GM12878 (cell line): ENCODE results near the gene DHRS4. TPM values are rescaled to one million over a fixed set of nuclear protein-coding genes. Genes with fewer than 3 reads are reported as not detected.

Source experiments
- ASH2L ChIP-seq: fragments of 300-600, 200-600 bp; sonication (generic); IDR thresholded peaks from 2 replicates; pipeline ENCODE4 v1.6.1; 2017; ENCODE audit warnings: low read depth, mild to moderate bottlenecking, borderline replicate concordance
- ATF3 ChIP-seq: IDR thresholded peaks from 2 replicates; pipeline ENCODE4 v1.6.1; 2011; ENCODE audit warnings: low read depth, mild to moderate bottlenecking, low read length, moderate library complexity, borderline replicate concordance; ENCODE audit errors: extremely low read depth
- BCL11A ChIP-seq: IDR thresholded peaks from 2 replicates; pipeline ENCODE4 v1.6.1; 2011; ENCODE audit warnings: low read depth, low read length
- CTCF ChIP-seq, 3 experiments: IDR thresholded peaks in 2 of 3; conservative IDR thresholded peaks in 1 of 3; 2 replicates each; pipeline ENCODE4 v1.5.1; 2011; ENCODE audit warnings: low read depth in 3 of 3, low read length in 3 of 3, mild to moderate bottlenecking in 3 of 3, control low read depth in 2 of 3, moderate library complexity in 2 of 3, inconsistent platforms in 1 of 3, mixed read lengths in 1 of 3; ENCODE audit not compliant: control insufficient read depth in 2 of 3, insufficient read depth in 1 of 3; ENCODE audit errors: extremely low read depth in 1 of 3
- ETV6 ChIP-seq, 2 experiments: fragments of 450-650 bp in 1 of 2; IDR thresholded peaks in 1 of 2; conservative IDR thresholded peaks in 1 of 2; 2 replicates each; pipeline ENCODE4 v1.6.1; 2014; ENCODE audit warnings: antibody characterized with exemption in 1 of 2, borderline replicate concordance in 1 of 2, low read depth in 1 of 2, mild to moderate bottlenecking in 1 of 2, moderate library complexity in 1 of 2
- KLF5 ChIP-seq: fragments of 450-650 bp; IDR thresholded peaks from 2 replicates; pipeline ENCODE4 v1.6.1; 2014; ENCODE audit warnings: mild to moderate bottlenecking; ENCODE audit not compliant: partially characterized antibody
- MLLT1 ChIP-seq: fragments of 450-650 bp; IDR thresholded peaks from 2 replicates; pipeline ENCODE4 v1.6.1; 2016; ENCODE audit warnings: mild to moderate bottlenecking
- NR2F1 ChIP-seq: fragments of 450-650 bp; conservative IDR thresholded peaks from 2 replicates; pipeline ENCODE4 v1.6.1; 2017; ENCODE audit warnings: mild to moderate bottlenecking
- PBX3 ChIP-seq: IDR thresholded peaks from 2 replicates; pipeline ENCODE4 v1.6.1; 2011; ENCODE audit warnings: mild to moderate bottlenecking, low read depth, low read length, moderate library complexity; ENCODE audit not compliant: insufficient replicate concordance
- POLR2A ChIP-seq: IDR thresholded peaks from 2 replicates; pipeline ENCODE4 v1.6.1; 2011; ENCODE audit warnings: low read depth, mild to moderate bottlenecking, low read length
- POLR2AphosphoS5 ChIP-seq: IDR thresholded peaks from 2 replicates; pipeline ENCODE4 v1.6.1; 2011; ENCODE audit warnings: mild to moderate bottlenecking, low read length, inconsistent platforms
- RAD51 ChIP-seq: fragments of 450-650 bp; IDR thresholded peaks from 2 replicates; pipeline ENCODE4 v1.6.1; 2016; ENCODE audit warnings: moderate library complexity, mild to moderate bottlenecking, inconsistent platforms
- RELB ChIP-seq: fragments of 450-650 bp; IDR thresholded peaks from 2 replicates; pipeline ENCODE4 v1.6.1; 2017; ENCODE audit warnings: low read depth, mild to moderate bottlenecking, moderate library complexity
- SMAD1 ChIP-seq: fragments of 450-650 bp; IDR thresholded peaks from 2 replicates; pipeline ENCODE4 v1.6.1; 2018; ENCODE audit warnings: mild to moderate bottlenecking, low read depth; ENCODE audit not compliant: partially characterized antibody
- SPI1 ChIP-seq: IDR thresholded peaks from 2 replicates; pipeline ENCODE4 v1.6.1; 2011; ENCODE audit warnings: low read depth, mild to moderate bottlenecking, low read length, moderate library complexity, borderline replicate concordance; ENCODE audit not compliant: insufficient read depth
- ZBTB4 ChIP-seq: fragments of 450-650 bp; formaldehyde crosslinking; IDR thresholded peaks from 2 replicates; pipeline ENCODE4 v1.4.0; 2022; ENCODE audit warnings: mild to moderate bottlenecking, moderate library complexity
- ZNF217 ChIP-seq: fragments of 450-650 bp; IDR thresholded peaks from 2 replicates; pipeline ENCODE4 v1.6.1; 2017; ENCODE audit warnings: antibody characterized with exemption, mild to moderate bottlenecking
- ZNF622 ChIP-seq: fragments of 450-650 bp; IDR thresholded peaks from 2 replicates; pipeline ENCODE4 v1.6.1; 2017; ENCODE audit warnings: mild to moderate bottlenecking, inconsistent platforms
- ZZZ3 ChIP-seq: IDR thresholded peaks from 2 replicates; pipeline ENCODE4 v1.6.1; 2011; ENCODE audit warnings: low read depth; ENCODE audit not compliant: control insufficient read depth, insufficient read length
- polyA plus RNA-seq, 11 experiments: library from polyadenylated mRNA; depleted of rRNA in 4 of 11; unstranded in 6 of 11; stranded (reverse) in 5 of 11; fragments of >200 nt; fragmentation: Nextera tagmentation in 4 of 11; fragmentation: Illumina TruSeq in 1 of 11; extraction: Ambion mirVana in 4 of 11; extraction: Trizol in 1 of 11; gene quantifications; 1 replicate in 1 of 11; 2 replicates in 10 of 11; pipeline versions ENCODE4 v1.2.1 to v1.2.3, GENCODE V29; 2011 to 2016; ENCODE audit warnings: inconsistent platforms in 2 of 11, missing spikeins in 2 of 11, low read depth in 1 of 11
- total RNA-seq, 4 experiments: library from RNA; depleted of rRNA in 3 of 4; stranded (reverse); fragments of >200 nt in 3 of 4; fragmentation: Illumina TruSeq in 1 of 4; extraction: Trizol in 1 of 4; gene quantifications; 2 replicates each; pipeline versions ENCODE4 v1.2.1 to v1.2.3, GENCODE V29; 2013 to 2021

Gene DHRS4
- total and polyA plus RNA-seq, 10 of the 15 experiments (the other 5 are each of a cell fraction or from before 2014, with no cell fraction given) = 2.4 to 38.1 (median 22.2) TPM

GRCh38 chr14:23953464-23954278 is at the start of gene DHRS4 (continued):
- TF ChIP-seq CTCF (IDR thresholded peaks at IDR 0.05 in 2 of 3, conservative IDR thresholded peaks at IDR 0.05 in 1 of 3; ENCODE audit: control insufficient read depth in 2 of 3, extremely low read depth in 1 of 3, insufficient read depth in 1 of 3, low read depth in 3 of 3, low read length in 3 of 3) = peak; percentile 80 to 92 (median 92)
- TF ChIP-seq RAD51 = no peak
- TF ChIP-seq POLR2AphosphoS5 = peak; percentile 76
- TF ChIP-seq SMAD1 = peak; percentile 66
- no peak for TF ChIP-seq ZNF217
- no peak for TF ChIP-seq BCL11A
- no peak for TF ChIP-seq ASH2L
- TF ChIP-seq PBX3 = no peak
- no peak for TF ChIP-seq ATF3
- no peak for TF ChIP-seq ZZZ3
- TF ChIP-seq ZBTB4 (CRISPR knock-in tag) = no peak
- peak; percentile 52; the same call in 1 of the 2 replicates for TF ChIP-seq MLLT1
- no peak for TF ChIP-seq ZNF622
- peak; percentile 71 for TF ChIP-seq POLR2A
- TF ChIP-seq SPI1 = no peak
- TF ChIP-seq RELB = peak; percentile 79
- TF ChIP-seq ETV6 (conservative IDR thresholded peaks at IDR 0.05 in 1 of 2, IDR thresholded peaks at IDR 0.05 in 1 of 2; ENCODE audit: borderline replicate concordance in 1 of 2, low read depth in 1 of 2) = no peak
- peak; percentile 20 for TF ChIP-seq KLF5
- TF ChIP-seq NR2F1 = no peak
